Endothelial cell of umbilical vein (primary cell): ENCODE measurements around the gene MIER2. TPM values are rescaled to one million over a fixed set of nuclear protein-coding genes. Genes with fewer than 3 reads are reported as not detected.

Experiments
- BruUV-seq: library from RNA; stranded (reverse); fragments of 400-500 nt; replicated peaks from 2 replicates; lab custom pipeline; 2021; lab: Mats Ljungman, UMichigan
- CTCF ChIA-PET: fragments of 300-600, 350-600 bp; sonication (Branson Sonifier 250); formaldehyde crosslinking; loops from one replicate; lab custom pipeline; 2021; ENCODE audit warnings: antibody characterized with exemption, inconsistent platforms; lab: Charles Lee
- POLR2A ChIA-PET: fragments of 300-600, 350-600 bp; sonication (Branson Sonifier 250); formaldehyde crosslinking; loops from one replicate; lab custom pipeline; 2021; ENCODE audit warnings: antibody characterized with exemption, inconsistent platforms; lab: Charles Lee
- DNase-seq: peaks from one replicate; pipeline ENCODE4 v3.0.0-alpha.2; 2011; ENCODE audit warnings: low read depth, low spot score
- FAIRE-seq: peaks from 2 replicates; lab custom pipeline; 2011; peaks lifted over from hg19 to GRCh38; lab: Jason Lieb, UNC
- H2AFZ ChIP-seq: 2 replicates; pipeline ENCODE4 v1.6.0; 2012; ENCODE audit warnings: low read depth, low read length, control low read depth, inconsistent platforms
- H3K27ac ChIP-seq: 2 replicates; pipeline ENCODE4 v1.5.1; 2011; ENCODE audit warnings: low read depth, mild to moderate bottlenecking, control low read depth, low read length, moderate library complexity; ENCODE audit not compliant: insufficient read depth
- H3K27me3 ChIP-seq, 2 experiments: 2 replicates each; pipeline versions ENCODE4 v1.6.0 to v1.6.1; 2011; ENCODE audit warnings: low read length in 2 of 2, mixed read lengths in 1 of 2; ENCODE audit not compliant: control insufficient read depth in 2 of 2, insufficient read depth in 2 of 2
- H3K36me3 ChIP-seq, 2 experiments: 2 replicates in 1 of 2; 3 replicates in 1 of 2; pipeline ENCODE4 v1.5.1; 2011; ENCODE audit warnings: low read length in 2 of 2, mild to moderate bottlenecking in 1 of 2, moderate library complexity in 1 of 2; ENCODE audit not compliant: control insufficient read depth in 2 of 2, insufficient read depth in 2 of 2; ENCODE audit errors: extremely low read depth in 1 of 2
- H3K4me1 ChIP-seq: 3 replicates; pipeline ENCODE4 v1.5.1; 2011; ENCODE audit warnings: mild to moderate bottlenecking, low read length; ENCODE audit not compliant: control insufficient read depth, insufficient read depth; ENCODE audit errors: extremely low read depth
- H3K4me2 ChIP-seq: 2 replicates; pipeline ENCODE4 v1.6.1; 2011; ENCODE audit warnings: low read length, control low read depth, mixed read lengths; ENCODE audit not compliant: insufficient read depth
- H3K4me3 ChIP-seq, 3 experiments: fragments of 200-600 bp in 1 of 3; sonication (generic), shearing (Covaris generic) in 1 of 3; replicated peaks in 1 of 3; 2 replicates each; pipeline ENCODE4 v1.5.1; 2011 to 2016; ENCODE audit warnings: control low read depth in 3 of 3, low read length in 3 of 3, mild to moderate bottlenecking in 2 of 3, inconsistent platforms in 1 of 3, low read depth in 1 of 3, moderate library complexity in 1 of 3; ENCODE audit not compliant: insufficient read depth in 1 of 3
- H3K79me2 ChIP-seq: 2 replicates; pipeline ENCODE4 v1.6.0; 2012; ENCODE audit warnings: low read length, inconsistent platforms; ENCODE audit not compliant: control insufficient read depth, insufficient read depth
- H3K9ac ChIP-seq: replicated peaks from 2 replicates; pipeline ENCODE3; 2011; ENCODE audit warnings: low read length, control low read depth; ENCODE audit not compliant: insufficient read depth; ENCODE audit errors: extremely low read depth
- H3K9me1 ChIP-seq: replicated peaks from 3 replicates; pipeline ENCODE4 v1.6.0; 2011; ENCODE audit warnings: mild to moderate bottlenecking, low read length; ENCODE audit not compliant: control insufficient read depth, insufficient read depth; ENCODE audit errors: extremely low read depth
- H3K9me3 ChIP-seq: replicated peaks from 2 replicates; pipeline ENCODE4 v1.5.1; 2012; ENCODE audit warnings: low read length, inconsistent platforms; ENCODE audit not compliant: control insufficient read depth, insufficient read depth
- H4K20me1 ChIP-seq: replicated peaks from 2 replicates; pipeline ENCODE3; 2011; ENCODE audit warnings: mild to moderate bottlenecking, low read length; ENCODE audit not compliant: control insufficient read depth, insufficient read depth; ENCODE audit errors: extremely low read depth
- CTCF ChIP-seq, 2 donors: IDR thresholded peaks; 1 replicate in 1 of 2; 2 replicates in 1 of 2; pipeline ENCODE4 v1.5.1; 2011; ENCODE audit warnings: low read length in 2 of 2, mild to moderate bottlenecking in 2 of 2, moderate library complexity in 2 of 2, control low read depth in 1 of 2, inconsistent platforms in 1 of 2, low read depth in 1 of 2; ENCODE audit not compliant: insufficient read depth in 1 of 2; ENCODE audit errors: extremely low read depth in 1 of 2
- EZH2 ChIP-seq: IDR thresholded peaks from 2 replicates; pipeline ENCODE4 v1.6.1; 2012; ENCODE audit warnings: borderline replicate concordance, low read depth, mild to moderate bottlenecking, moderate library complexity, low read length, inconsistent platforms; ENCODE audit not compliant: severe bottlenecking
- FOS ChIP-seq: IDR thresholded peaks from 2 replicates; pipeline ENCODE4 v1.6.1; 2011; ENCODE audit warnings: mild to moderate bottlenecking, low read length, moderate library complexity, borderline replicate concordance; ENCODE audit not compliant: insufficient read depth
- GATA2 ChIP-seq: IDR thresholded peaks from 2 replicates; pipeline ENCODE4 v1.7.0; 2011; ENCODE audit warnings: low read depth, mild to moderate bottlenecking, moderate library complexity, mixed read lengths, low read length; ENCODE audit not compliant: insufficient read length, insufficient read depth
- JUN ChIP-seq: IDR thresholded peaks from 2 replicates; pipeline ENCODE4 v1.6.1; 2011; ENCODE audit warnings: borderline replicate concordance, low read depth; ENCODE audit not compliant: insufficient read length, insufficient read depth
- MAX ChIP-seq: IDR thresholded peaks from 2 replicates; pipeline ENCODE4 v1.6.1; 2011; ENCODE audit not compliant: insufficient read depth, insufficient read length
- MYC ChIP-seq: IDR thresholded peaks from one replicate; pipeline ENCODE4 v1.6.1; 2011; ENCODE audit warnings: mild to moderate bottlenecking, low read depth, low read length
- POLR2A ChIP-seq: IDR thresholded peaks from 2 replicates; pipeline ENCODE4 v1.6.1; 2012; ENCODE audit warnings: low read depth, mild to moderate bottlenecking, control low read depth, low read length
- POLR2AphosphoS5 ChIP-seq: IDR thresholded peaks from 2 replicates; pipeline ENCODE4 v1.6.1; 2012; ENCODE audit warnings: low read depth, mild to moderate bottlenecking, control low read depth, low read length, moderate library complexity; ENCODE audit not compliant: insufficient read depth
- dilution Hi-C: fragments of 300-500 bp; cut with MboI; formaldehyde crosslinking; loops from one replicate; pipeline ENCODE4 v1.15.0; 2019; ENCODE audit warnings: low sequenced_read_pairs; ENCODE audit not compliant: extremely low pct_ligation_motif_present
- intact Hi-C: fragments of 100-400 bp; cut with micrococcal nuclease; formaldehyde crosslinking; loops from one replicate; pipeline ENCODE4 v1.10.0; 2022
- polyA plus RNA-seq, 4 experiments: library from polyadenylated mRNA; depleted of rRNA in 3 of 4; stranded (reverse) in 3 of 4; unstranded in 1 of 4; fragments of >200 nt; gene quantifications; 2 replicates each; pipeline versions ENCODE4 v1.2.1 to v1.2.3, GENCODE V29; 2011 to 2012; ENCODE audit warnings: missing spikeins in 1 of 4
- total RNA-seq: library from RNA; stranded (reverse); gene quantifications from 2 replicates; pipeline ENCODE4 v1.2.3, GENCODE V29; 2021

The MIER2 gene
- total and polyA plus RNA-seq, 2 donors (not counting 3 experiments of a cell fraction or from before 2014, with no cell fraction given) = 20.3 to 44.9 TPM

- H3K79me2 ChIP-seq = no peaks in the 10 kb centered on the region
- peaks cover 0 to 4% of the 10 kb centered on the region in 2 experiments for H3K27me3 ChIP-seq
- DNase-seq (no peak), FAIRE-seq (no peak)
- BruUV-seq = no TSS peak
- POLR2A ChIA-PET = no interaction called here
- no peaks in the 10 kb centered on the region for H3K9me3 ChIP-seq
- no peak overlapping the region for H3K4me3 ChIP-seq
- no peak overlapping the region for H3K9ac ChIP-seq
- dilution Hi-C loops (no loop called here), intact Hi-C loops (no loop called here)
- H3K4me1 ChIP-seq = no peaks in the 10 kb centered on the region
- H3K9me1 ChIP-seq = no peaks in the 10 kb centered on the region
- TF ChIP-seq GATA2 (no peak), POLR2AphosphoS5 (no peak), FOS (no peak), POLR2A (no peak), JUN (no peak), CTCF (IDR thresholded peaks at IDR 0.05; ENCODE audit: extremely low read depth in 1 of 2, insufficient read depth in 1 of 2, low read depth in 1 of 2, low read length in 2 of 2) (no peak), MYC (no peak), MAX (no peak), EZH2 (no peak)
- H4K20me1 ChIP-seq = no peaks in the 10 kb centered on the region
- CTCF ChIA-PET = no interaction called here
- no peak overlapping the region for H3K27ac ChIP-seq
- no peak overlapping the region for H3K4me2 ChIP-seq
- no peak overlapping the region for H2AFZ ChIP-seq
- no peaks in the 10 kb centered on the region for H3K36me3 ChIP-seq
Measured at GRCh38 chr19:369256-369655, 24.7 kb upstream of the MIER2 start.
